GM19023 (cell line): ENCODE measurements around the gene MVB12B.
"Not testable (repeated sequence)": the region's sequence is repeated elsewhere in the genome, so short reads cannot be mapped to it uniquely, and the experiment has no call there.

Experiments used
- ATAC-seq: cut with Tn5 transposase; IDR thresholded peaks from one replicate; pipeline ENCODE4 v1.9.1; 2021; ENCODE audit warnings: mild to moderate bottlenecking, moderate library complexity; ENCODE audit not compliant: unreplicated experiment

Gene MVB12B

GRCh38 chr9:126464694-126465441 lies 138.2 kb downstream of the MVB12B start:
- ATAC-seq: no peak

DNA sequence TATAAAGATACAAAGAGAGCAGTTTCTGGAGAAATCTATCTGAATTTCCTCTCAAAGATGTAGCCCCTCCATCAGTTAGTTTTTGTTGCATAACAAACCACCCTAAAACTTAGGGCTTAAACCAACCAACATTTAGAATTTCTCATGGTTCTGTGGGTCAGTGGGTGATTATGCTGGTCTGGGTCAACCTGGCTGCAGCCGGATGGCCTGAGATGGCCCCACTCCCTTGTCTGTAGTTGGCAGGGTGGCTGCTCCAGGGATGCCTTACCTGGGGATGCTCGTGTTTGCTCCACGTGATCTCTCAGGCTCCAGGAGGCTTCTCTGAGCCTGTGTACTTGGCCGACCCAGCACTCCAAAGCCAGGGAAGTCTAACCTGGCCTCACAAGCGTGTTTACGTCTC lies 139.3 kb downstream of the MVB12B start:
- ATAC-seq: no peak

DNA sequence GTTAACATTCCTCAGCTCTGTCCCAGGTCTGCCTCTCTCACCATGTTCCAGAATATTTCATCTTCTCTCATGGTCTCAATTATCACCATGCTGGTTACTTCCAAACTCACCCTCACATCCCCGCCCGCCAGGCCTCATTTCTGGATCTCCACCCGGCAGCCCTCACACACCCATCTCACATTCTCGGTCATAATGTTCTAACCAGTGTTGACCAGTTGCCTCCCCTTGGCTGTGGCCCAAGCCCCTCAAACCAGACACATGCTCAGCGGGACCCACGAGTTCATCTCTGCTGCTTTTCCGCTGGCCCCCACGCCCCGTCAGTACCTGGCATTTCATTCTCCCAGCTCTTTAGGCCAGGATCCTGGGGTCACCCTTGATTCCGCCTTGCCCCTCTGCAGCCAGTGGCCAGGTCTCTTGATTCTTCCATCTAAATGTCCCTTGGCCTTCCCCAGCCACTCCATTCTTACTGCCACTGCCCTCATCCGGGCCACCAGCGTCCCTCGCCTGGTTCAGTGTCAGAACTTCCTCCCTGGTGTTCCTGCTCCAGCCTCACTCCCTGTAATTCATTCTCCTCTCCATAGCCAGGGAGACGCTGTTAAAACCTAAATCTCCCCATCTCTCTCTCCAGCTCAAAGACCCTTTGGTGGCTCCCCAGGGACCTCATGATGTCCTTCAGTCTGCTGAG lies 141.7 kb downstream of the MVB12B start:
- no peak for ATAC-seq

- ATAC-seq: peak; percentile 50
These were observed 143.8 kb downstream of the MVB12B start for GRCh38 chr9:126470241-126470993.

DNA sequence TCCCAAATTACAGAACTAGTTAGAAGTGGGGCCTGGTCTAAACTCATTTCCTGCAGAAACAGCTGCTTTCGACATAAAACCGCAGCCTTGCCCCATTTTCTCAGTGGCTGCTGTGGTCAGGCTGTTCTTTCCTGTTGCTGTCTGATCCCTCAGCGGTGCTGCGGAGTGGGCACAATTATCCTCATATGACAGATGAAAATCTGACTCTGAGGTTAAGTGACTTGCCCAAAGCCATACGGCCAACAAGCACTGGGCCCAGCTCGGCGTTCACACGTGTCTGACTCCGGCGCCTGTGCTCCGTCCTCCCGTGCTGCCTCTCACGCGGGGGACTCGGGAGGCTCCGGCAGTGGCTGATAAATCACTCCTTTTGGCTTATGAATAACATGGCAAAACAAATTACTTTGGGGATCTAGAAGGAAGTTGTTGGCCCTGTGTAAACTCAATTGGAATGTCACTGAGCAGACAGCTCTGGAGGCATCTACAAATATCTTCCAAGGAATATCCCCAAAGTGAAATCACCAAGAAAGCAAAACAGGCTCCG lies 144.5 kb downstream of the MVB12B start:
- ATAC-seq: peak; percentile 64

DNA sequence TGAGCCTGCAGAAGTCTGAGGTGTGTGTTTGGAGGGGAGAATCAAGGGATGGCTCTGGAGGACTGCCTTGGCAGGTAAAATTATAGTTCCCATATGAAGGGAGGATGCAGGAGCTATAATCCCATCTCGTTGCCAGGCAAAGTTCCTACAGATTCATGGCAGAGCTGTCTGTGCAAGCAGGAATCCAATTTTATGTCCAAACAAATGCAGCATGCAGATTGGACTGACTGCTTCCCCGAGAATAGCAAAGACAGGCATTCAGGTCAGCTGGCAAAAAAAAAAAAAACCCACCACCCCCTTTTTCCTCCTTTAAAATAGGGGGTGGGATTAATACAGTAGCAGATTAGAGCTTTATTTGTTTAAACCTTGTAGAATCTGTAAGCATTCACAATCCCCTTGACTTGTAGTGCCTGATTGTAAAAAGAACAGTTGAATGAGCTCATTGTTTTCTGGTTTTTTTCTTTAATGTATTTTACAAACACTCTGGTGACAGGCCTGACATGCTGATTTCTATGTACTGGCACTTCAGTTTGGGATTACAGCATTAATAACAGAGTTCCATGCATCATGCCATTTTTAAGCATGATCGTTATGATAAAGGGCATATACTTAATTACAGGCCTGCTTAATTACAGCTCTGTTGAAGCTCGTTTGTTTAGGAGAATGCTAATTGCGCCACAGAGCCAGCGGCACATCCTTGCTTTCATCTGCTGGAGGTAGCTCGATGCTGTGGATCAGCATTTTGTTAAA lies 145.7 kb downstream of the MVB12B start:
- ATAC-seq: no peak

DNA sequence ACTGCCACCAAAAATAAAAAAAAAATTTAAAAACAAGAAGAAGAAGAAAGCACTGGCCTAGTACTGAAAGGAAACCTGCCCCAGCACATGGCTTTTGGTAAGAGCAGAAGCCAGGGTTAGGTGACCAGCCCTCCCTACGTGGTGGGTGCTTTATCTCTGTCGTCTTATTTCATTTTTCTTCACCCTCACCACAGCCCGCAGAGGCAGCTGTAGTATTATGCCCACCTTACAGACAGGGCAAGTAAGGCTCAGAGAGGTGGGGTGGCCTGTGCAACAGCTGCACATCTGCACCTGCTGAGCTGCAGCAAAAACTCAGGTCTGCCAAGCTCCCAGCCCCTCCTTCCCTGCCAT lies 146.3 kb downstream of the MVB12B start:
- ATAC-seq: no peak

- ATAC-seq: no peak
These were observed 147.7 kb downstream of the MVB12B start for GRCh38 chr9:126474206-126474765.

DNA sequence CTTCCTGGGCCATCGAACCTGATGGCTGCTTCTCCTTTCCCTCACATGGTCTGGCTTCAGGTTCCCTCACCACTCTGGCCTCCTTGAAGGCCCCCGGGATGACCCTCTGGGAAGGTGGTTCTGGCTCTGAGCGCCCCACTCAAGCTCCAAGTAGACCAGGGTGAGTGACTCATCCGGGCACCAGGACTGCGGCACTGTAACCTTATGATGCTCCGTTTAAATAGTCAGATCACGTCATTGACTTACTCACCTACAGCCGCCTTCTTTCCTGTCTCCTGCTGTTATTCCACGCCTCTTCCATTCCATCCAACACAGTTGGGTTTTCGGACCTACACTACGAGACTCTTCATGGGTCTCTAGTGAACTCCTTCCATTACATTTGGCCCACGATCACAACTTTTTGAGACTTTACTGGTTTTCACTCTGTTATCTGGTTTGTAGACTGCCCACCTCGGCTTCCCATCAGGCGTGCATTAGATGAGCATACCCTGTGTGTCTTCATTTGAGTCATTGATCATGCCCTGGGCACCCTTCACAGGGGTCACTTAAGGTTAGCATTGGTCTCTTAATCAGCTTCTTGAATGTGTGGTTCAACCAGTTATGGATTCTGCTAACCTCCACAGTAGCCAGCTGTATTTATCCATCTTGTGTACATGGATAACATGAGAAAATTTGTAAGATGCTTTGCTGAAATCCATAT lies 148.3 kb downstream of the MVB12B start:
- ATAC-seq: no peak

- no peak for ATAC-seq
These were observed 149.4 kb downstream of the MVB12B start for GRCh38 chr9:126475933-126476555.

DNA sequence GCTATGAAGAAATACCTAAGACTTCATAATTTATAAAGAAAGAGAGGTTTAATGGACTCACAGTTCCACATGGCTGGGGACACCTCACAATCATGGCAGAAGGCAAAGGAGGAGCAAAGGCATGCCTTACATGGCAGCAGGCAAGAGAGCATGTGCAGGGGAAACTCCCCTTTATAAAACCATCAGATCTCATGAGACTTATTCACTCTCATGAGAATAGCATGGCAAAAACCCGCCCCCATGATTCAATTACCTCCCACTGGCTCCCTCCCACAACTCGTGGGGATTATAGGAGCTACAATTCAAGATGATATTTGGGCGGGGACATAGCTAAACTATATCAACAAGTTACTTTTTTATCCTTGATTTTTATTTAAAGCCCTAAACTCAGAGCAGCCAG lies 150.8 kb downstream of the MVB12B start:
- not testable (repeated sequence) for ATAC-seq

DNA sequence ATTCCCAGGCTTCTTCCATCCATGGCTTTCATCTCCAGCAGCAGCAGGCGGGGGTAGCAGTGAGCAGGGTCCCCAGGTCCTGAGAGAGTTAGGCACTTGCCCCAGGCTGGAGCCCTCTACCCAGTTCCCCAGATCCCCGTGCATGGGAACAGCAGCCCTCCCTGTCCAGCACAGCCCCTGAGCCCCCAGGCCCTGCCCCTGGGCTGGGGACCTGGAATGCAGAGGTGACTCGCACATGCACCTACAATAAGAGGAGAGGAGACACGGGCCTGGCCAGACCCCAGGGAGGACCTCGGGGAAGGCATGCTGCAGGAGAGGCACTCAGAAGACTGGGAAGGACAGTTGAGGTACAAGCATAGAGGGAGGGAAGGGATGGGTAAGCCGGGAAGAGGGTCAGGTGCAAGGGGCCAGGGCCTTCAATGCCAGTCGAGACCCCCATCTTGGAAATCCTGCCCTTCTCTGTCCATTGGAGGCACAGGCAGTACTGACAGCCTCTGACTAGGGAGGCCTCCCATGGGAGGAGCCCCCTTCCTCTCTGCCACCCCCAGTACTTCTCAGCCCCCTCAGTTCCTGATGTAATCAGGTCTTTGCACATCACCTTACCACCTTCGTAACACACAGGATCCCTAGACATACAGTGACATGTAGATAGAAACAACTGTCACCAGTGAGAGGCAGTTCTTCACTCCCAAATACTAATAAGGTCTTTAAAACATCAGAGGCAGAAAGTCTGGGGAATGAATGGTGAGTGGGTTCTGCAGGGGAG lies 151.8 kb downstream of the MVB12B start:
- ATAC-seq: no peak

DNA sequence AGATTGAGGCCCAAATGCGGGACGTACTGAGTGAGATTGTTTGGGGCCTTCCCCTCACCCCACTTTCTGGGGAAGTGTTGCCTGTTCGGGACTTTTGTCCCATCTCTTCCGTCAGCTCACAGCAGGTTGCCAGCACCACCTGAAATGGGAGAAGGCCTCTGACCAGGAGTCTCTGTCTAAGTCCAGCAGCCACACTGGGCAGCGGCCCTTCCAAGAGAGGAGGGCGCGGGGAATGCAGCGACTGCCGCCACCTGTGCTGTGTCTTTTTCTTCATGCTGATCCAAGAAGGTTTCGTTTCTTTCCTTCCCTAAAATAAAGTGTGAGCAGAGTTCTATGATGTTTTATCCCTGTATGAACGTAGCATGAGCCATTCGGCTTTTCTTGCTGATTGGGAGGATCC lies 152.9 kb downstream of the MVB12B start:
- ATAC-seq: no peak

- ATAC-seq: no peak
These were observed 154.2 kb downstream of the MVB12B start for GRCh38 chr9:126480813-126481212.

- no peak for ATAC-seq
These were observed 155.2 kb downstream of the MVB12B start for GRCh38 chr9:126481862-126482261.

- no peak for ATAC-seq
These were observed 155.9 kb downstream of the MVB12B start for GRCh38 chr9:126482361-126483044.

DNA sequence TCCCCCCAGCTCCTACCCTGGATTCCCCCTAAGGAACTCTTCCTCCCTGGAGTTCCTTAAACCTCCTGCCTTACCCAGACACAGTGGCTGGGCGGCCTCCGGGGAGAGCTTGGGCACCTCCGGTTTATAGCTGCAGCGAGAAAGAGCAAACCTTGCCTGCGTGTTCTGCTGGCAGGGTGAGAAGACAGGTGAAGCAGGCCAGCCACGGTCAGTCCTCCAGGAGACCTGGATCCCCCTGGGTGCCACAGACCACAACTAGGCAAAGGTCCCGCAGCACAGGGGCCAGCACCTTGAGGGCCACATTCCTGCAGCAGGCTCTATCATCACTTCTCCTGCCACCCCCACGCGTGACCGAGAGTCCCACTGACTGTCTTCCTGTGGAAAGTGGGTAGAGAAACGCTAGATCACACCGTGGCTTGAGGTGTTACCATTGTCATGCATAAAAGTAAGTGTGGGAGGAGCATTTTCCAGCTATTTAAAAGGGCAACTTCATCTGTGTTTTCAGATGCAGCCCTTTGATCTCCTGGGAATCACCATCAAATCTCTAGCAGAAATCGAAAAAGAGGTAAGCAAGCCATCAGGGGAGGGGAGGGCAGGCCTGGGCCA lies 156.9 kb downstream of the MVB12B start:
- ATAC-seq: no peak

GRCh38 chr9:126485662-126486061 lies 159.0 kb downstream of the MVB12B start:
- ATAC-seq: no peak
